MV-4-11 (cell line): Measurements from ENCODE around the gene EEF1AKMT2.
A peak's percentile ranks its signal among the peaks of the same experiment; 100 is the strongest.

ENCODE experiments used
- DNase-seq: peaks from one replicate; lab custom pipeline; 2025; lab: John Stamatoyannopoulos, UW

The EEF1AKMT2 gene

GRCh38 chr10:124719213-124719851, 72.4 kb downstream of the EEF1AKMT2 start:
- DNase-seq: peak; percentile 68

- peak; percentile 83 for DNase-seq
Measured at GRCh38 chr10:124717911-124718741, 73.6 kb downstream of the EEF1AKMT2 start.

DNA sequence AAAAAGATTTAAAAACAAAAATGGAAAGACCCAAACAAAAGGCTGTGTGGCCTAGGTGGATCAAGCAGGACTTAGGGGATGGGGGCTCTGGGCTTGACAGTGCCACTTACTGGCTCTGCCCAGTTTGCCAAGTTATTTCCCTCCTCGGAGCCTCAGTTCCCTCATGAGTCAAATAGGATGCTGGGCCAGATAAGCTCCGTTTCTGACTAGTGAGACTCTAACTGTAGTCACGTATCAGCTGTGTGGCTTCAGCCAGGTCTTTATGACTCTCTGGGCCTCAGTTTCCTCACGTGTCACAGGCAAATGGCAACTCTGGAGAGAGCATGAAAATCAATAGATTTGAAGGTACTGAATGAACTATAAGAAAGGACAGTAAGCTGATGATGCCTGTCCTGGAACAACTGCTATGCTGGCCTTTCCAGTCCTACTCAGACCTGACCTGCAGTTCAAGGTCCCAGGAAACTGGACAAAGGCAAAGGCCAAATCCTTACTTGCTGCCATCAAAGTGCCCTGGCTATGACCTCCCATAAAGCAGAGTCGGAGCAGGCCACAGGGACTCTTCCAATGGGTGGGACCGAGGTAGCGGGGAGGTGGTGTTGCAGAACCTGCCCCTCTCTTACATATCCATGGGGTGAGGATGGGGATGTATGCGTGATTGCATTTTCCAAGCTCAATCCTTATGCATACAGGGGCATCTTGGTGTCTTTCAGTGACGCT, 74.5 kb downstream of the EEF1AKMT2 start:
- no peak for DNase-seq

- no peak for DNase-seq
Measured at GRCh38 chr10:124716369-124716768, 75.3 kb downstream of the EEF1AKMT2 start.

DNA sequence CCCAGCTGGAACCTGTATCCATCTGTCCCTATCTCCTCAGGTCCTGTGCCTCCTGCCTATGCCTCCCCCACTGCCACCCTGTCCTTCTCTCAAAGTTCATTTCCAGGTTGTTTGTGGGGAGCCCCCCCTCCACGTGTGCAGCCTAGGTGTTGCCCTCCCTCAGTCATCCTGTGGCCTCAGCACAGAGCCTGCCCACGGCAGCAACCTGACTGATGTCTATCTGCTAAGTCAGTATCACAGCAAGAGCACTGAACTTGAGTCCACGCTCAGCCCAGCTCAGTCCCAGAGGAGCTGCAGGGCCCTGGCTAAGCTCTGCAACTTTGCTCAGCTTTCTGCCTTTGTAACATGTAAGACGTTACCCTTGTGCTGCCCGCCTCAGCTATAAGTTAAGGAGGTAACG, 76.2 kb downstream of the EEF1AKMT2 start:
- no peak for DNase-seq

- no peak for DNase-seq
Measured at GRCh38 chr10:124713679-124714255, 77.9 kb downstream of the EEF1AKMT2 start.

DNA sequence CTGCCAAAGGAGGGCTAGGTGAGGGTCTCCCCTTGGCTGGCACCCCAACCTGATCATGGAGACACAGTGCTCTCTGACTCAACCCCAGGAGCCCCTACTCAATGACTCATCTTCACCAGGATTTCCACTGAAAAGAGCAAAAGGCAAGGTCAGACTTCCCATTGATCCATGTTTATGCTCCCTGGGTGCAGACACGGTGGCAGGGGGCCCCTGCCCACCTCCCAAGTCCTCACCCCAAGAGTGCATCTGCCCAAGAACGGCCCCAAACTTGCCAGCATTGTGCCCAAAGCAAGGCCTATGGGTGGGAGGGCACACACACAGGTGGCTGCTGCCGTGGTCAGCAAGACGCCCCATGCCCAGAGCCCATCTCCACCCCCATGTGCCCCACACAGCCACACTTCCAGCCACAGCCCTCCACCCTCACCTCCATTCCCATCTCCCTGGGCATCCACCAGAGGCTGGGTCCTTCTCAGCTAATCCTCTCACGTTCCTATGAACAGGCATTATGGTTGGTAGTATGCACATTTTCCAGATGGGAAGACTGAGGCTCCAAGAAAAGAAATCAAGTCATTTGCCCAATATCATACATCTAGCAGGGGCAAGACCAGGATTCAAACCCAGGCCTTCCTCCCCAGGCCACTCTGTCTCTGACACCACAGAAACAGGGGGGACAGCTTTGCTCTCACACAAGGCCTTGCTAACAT, 78.8 kb downstream of the EEF1AKMT2 start:
- no peak for DNase-seq

DNA sequence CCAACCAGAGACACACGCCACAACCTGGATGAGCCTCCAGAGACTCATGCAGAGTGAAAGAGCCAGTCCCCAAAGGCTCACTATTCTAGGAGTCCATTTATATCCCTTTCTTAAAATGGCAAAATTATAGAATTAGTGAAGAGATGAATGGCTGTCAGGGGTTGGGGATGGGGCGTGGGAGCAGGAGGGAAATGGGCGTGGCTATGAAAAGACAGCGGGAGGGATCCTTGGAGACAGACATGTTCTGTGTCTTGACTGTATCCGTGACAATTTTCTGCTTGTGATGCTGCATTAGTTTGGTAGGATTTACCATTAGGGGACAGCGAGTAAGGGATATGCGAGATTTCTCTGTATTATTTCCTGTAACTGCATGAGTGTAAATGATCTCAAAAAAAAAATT, 80.5 kb downstream of the EEF1AKMT2 start:
- DNase-seq: no peak

GRCh38 chr10:124710266-124710881, 81.3 kb downstream of the EEF1AKMT2 start:
- no peak for DNase-seq

- no peak for DNase-seq
Measured at GRCh38 chr10:124709861-124710260, 81.8 kb downstream of the EEF1AKMT2 start.

DNA sequence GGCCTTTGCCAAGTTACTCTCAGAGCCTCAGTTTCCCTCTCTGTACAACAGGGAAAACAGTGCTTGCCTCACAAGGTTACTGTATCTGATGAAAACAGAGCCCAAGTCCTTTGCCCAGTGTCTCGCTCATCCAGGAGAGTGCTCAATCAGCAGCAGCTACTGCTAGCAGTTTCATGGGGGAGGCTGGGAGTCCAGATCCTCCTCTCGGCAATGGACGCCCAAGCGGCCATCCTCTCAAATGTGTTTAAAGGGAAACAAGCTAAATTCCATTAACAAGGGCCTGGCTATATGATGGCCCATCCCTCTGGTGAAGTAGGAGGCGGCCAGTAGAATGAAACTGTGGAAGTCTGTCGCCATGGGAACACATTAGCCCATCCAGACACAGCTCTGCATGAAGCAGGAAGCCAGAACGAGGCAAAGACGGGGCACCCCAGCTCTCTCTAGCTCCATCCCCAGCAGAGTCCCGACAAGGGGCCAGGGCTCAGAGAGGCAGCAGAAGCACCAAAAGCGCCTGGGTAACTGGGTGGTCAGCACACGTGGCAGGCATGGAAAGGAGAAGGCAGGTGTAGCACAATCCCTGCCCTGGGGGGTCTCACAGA, 82.7 kb downstream of the EEF1AKMT2 start:
- no peak for DNase-seq

DNA sequence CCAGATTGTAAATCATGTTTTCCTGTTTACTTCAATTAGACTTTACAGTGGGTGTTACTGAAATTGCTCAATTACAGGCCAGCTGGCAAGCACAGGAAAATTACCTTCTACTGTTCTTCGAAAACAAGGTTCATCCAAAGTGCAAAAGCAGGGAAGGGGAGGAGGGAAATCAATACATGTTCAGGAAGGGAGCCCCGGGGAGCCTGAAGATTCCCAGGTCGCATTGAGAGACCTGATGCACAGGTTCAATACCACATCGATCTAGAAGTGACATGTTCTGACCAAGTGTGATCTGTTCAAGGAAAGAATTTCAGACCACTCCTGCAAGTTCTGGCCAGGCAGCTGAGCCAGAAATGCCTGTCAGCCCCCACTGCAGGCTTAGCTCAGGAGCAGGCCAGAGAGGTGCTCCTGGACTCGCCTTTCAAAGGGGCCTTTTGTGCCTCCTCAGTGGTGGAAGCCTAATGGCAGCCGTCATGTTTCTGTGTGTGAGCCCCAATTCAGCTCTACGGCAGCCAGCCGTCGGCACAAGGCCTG, 83.4 kb downstream of the EEF1AKMT2 start:
- DNase-seq: no peak
